Measurements from ENCODE around the gene ATP9A.

DNA sequence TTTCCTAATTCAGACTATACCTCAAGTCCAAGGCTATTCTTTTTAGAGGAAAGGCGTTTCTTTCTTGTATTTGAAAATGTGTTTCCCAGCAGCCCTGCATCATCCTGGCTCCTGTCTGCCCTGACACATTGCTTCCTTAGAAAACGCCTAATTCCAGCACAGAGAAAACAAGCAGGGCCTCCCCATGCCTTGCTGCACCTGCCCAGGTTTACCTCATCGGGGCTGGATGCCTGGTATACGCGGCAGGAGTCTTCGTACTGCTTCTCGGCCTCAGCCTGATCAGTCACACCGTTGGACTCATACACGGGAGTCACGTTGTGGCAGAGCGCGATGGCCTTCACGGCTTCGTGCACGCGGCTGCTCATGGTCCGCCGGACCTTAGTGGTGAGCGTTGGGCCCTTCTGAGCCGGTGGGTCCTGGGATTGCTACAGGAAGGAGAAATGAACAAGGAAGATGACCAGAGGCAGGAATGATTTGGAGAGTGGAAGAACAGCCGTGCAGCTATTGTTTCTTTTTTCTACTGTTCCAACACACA lies 111.4 kb downstream of the ATP9A start:
- TF ChIP-seq, protein P1, sequence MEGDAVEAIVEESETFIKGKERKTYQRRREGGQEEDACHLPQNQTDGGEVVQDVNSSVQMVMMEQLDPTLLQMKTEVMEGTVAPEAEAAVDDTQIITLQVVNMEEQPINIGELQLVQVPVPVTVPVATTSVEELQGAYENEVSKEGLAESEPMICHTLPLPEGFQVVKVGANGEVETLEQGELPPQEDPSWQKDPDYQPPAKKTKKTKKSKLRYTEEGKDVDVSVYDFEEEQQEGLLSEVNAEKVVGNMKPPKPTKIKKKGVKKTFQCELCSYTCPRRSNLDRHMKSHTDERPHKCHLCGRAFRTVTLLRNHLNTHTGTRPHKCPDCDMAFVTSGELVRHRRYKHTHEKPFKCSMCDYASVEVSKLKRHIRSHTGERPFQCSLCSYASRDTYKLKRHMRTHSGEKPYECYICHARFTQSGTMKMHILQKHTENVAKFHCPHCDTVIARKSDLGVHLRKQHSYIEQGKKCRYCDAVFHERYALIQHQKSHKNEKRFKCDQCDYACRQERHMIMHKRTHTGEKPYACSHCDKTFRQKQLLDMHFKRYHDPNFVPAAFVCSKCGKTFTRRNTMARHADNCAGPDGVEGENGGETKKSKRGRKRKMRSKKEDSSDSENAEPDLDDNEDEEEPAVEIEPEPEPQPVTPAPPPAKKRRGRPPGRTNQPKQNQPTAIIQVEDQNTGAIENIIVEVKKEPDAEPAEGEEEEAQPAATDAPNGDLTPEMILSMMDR (optimal IDR thresholded peaks at IDR 0.05 in 1 of 3, IDR thresholded peaks at IDR 0.05 in 1 of 3, conservative IDR thresholded peaks at IDR 0.05 in 1 of 3; ENCODE audit: extremely low read depth in 1 of 3, insufficient read depth in 2 of 3, low read length in 3 of 3), result no peak
- TF ChIP-seq EZH2 (IDR thresholded peaks at IDR 0.05; ENCODE audit: low read length), result no peak
